Stomach (tissue), 4 donors: ENCODE measurements around the gene TAF1B.

Experiments
- EP300 ChIP-seq: sonication (generic); formaldehyde crosslinking; IDR thresholded peaks from one replicate; pipeline ENCODE4 v1.6.1; 2017; ENCODE audit warnings: antibody characterized with exemption
- POLR2A ChIP-seq, 4 donors: fragments of 450-650 bp; IDR thresholded peaks; one replicate each; pipeline ENCODE4 v1.6.1; 2016; ENCODE audit warnings: antibody characterized with exemption in 4 of 4, control low read depth in 2 of 4, mild to moderate bottlenecking in 1 of 4, moderate library complexity in 1 of 4
- POLR2AphosphoS5 ChIP-seq, 3 donors: sonication (generic); formaldehyde crosslinking; IDR thresholded peaks; one replicate each; pipeline ENCODE4 v1.6.1; 2016; ENCODE audit warnings: antibody characterized with exemption in 3 of 3
- TF ChIP-seq, protein P1 (sequence below), 7 experiments: fragments of 450-650 bp in 4 of 7; fragments of 200-600 bp in 3 of 7; sonication (generic) in 3 of 7; IDR thresholded peaks; one replicate each; pipeline ENCODE4 v1.5.1; 2016 to 2019; ENCODE audit warnings: antibody characterized with exemption in 7 of 7, control low read depth in 2 of 7, mild to moderate bottlenecking in 1 of 7

DNA sequence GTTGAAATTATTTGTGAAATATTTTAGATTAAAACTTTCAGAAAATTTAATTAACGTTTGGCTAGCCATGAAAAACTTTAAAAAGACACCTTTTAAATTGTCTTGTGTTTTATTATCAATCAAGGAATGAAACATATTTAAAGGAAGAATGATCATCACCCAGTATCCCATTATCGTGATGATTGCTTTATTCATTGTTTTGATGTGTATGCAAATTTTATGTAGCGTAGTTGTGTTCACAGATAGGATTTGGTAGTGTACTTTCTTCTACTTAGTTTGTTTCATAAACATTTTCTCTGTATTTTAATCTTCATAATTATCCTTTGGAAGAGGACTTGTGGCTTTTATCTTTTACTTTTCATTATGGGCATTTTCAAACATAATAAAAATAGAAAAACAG is 116.0 kb downstream of the TAF1B start:
- TF ChIP-seq EP300 (no peak), POLR2A (IDR thresholded peaks at IDR 0.05) (no peak), POLR2AphosphoS5 (IDR thresholded peaks at IDR 0.05) (no peak)
- TF ChIP-seq, protein P1, sequence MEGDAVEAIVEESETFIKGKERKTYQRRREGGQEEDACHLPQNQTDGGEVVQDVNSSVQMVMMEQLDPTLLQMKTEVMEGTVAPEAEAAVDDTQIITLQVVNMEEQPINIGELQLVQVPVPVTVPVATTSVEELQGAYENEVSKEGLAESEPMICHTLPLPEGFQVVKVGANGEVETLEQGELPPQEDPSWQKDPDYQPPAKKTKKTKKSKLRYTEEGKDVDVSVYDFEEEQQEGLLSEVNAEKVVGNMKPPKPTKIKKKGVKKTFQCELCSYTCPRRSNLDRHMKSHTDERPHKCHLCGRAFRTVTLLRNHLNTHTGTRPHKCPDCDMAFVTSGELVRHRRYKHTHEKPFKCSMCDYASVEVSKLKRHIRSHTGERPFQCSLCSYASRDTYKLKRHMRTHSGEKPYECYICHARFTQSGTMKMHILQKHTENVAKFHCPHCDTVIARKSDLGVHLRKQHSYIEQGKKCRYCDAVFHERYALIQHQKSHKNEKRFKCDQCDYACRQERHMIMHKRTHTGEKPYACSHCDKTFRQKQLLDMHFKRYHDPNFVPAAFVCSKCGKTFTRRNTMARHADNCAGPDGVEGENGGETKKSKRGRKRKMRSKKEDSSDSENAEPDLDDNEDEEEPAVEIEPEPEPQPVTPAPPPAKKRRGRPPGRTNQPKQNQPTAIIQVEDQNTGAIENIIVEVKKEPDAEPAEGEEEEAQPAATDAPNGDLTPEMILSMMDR (IDR thresholded peaks at IDR 0.05) = no peak
